ENCODE measurements around the gene GNB1.
A peak's percentile ranks its signal among the peaks of the same experiment; 100 is the strongest.

Gene GNB1

DNA sequence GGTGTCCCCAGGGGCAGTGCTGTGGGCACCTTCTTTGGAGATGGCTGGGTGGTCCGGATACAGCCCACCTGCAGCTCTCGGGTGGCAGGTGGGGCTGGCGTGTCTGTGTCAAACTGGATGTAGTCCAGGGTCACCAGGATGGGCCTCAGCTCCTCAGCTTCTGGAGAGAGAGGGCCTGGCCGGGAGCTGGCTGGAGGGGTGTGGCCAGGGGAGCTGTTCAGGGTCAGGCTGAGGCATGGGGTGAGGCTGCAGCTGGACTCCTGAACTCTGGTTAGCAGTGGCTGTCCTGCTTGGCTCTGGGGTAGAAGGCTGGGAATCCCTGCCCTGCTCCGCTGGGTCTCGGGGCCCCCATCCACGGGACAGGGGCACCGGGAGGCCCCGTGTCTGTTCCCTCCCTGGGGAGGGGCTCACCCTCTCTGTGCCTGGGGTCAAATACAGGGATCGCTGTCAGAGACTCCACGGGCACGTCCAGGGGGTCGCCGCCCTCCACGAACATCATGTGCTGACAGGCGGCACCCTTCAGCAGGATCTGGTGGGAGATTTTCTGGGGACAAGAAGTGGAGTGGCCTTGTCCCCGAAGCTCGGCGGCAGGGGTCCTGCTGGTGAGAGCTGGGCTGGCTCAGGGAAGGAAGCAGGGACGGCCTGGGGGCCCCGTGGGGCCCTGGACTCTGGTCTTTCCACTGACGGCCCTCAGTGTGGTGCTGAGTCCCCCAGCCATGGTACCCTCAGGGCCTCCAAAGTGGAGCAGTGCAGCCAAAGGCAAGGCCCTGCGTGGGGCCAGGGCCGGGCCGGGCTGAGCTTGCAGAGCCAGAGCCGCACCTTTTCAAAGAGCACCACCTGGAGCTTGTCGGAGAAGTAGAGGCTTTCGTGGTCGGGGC lies 32.3 kb upstream of the GNB1 start:
- DNase-seq (ENCODE audit: low spot score), result no peak

DNA sequence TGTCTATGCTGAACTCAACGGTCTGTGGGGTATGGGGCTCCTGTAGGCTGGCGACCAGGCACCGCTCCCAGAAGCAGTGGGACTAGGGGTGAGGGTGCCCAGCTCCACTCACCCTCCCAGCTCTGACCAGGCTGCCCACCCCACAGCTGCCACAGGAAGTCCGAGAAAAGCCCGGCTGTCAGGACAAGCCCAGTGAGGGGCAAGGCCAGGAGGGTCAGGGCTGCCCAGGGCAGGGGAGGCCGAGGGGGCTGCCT lies 31.7 kb upstream of the GNB1 start:
- no peak for DNase-seq (ENCODE audit: low spot score)

DNA sequence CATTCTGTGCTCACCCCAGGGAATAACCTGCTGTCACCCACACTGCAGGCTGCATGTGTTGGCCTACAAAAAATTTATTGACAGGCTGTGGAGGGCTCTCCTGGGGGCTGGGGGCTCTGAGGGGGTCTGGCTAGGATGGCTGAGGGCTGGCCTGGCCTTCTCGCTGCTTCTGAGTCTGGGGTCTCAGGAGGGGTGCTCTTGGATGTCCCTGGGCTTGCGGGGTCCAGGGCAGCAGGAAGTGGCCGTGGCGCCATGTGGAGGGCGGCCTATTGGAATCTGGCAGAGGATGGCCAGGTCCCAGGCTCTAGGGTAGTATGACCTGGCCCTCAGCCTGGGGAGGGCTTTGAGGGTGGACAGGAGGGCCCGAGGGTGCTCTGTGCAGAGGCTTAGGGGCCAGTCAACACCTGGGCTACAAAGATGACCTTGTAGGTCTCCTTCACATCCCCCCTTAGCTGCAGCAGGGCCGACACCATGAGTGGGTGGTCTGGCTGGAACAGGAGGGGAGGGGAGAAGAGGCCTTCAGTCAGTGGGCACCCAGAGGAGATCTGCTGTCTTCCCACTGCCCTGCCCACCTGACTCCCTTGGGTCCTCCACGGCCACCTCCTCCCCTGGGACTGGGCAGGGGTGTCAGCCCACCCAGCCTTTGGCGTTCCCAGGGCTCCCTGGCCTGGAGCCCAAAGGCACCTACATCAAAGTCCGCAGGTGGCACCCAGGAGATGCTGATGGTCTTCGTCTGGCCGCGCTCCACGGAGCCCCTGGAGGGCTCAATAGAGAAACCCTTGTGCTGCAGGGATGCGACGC lies 31.2 kb upstream of the GNB1 start:
- no peak for DNase-seq (ENCODE audit: low spot score)

DNA sequence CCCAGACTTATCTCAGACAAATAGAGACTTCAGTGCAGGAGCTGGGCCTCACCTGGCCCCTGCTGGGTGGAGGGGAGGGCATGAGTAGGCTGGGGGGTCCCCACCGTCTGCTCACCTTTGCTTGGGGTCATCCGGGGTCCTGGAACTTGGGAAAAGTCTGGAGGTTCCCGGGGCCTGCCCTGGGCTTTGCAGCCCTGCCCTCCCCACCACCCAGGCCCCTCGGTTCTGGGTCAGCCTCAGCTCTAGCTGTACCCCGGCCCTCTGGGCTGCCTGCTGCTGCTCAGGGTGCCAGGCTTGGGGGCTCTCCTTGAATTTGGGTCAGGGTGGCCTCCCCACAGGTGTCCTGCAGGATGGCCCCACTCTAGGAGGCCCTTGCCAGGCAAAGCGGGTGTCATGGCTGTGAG lies 30.6 kb upstream of the GNB1 start:
- no peak for DNase-seq (ENCODE audit: low spot score)

DNA sequence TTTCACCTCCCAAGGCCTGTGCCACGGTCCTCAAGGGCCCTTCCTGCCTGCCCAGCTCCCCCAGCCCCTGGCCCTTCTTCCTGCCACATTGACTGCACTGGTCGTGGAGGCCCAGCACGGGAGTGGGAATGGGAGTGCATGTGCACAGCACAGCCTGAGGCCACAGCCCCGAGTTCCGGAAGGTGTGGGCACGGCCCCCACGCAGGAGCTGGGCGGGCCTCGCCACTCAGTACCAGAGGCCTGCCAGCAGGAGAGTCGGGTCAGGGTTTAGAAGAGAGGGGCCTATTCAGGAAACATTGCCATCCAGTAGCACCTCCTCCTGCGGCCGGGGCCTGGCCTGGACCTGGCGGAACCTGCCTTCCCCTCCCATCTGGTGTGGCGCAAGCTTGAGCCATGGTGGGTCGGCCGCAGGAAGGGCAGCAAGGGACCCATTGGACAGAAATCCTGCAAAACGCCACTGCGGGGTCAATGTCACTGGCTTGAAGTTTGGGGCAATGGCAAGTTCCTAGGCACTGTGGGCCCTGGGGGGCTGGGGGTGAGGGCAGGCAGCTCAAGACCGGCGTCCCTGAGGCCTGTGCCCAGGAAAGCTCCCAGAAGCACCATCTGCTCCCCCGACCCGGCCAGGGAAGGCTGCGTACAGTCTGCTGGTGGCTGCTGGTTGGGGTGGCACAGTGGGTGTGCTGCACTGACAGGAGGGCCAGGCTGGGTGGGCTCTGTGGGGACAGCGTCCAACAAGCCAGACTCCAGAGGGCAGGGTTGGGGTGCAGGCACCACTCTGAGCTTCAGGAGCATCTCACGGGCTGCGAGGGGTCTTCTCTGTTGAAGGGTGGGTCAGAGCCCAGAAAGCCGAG lies 29.9 kb upstream of the GNB1 start:
- no peak for DNase-seq (ENCODE audit: low spot score)

DNA sequence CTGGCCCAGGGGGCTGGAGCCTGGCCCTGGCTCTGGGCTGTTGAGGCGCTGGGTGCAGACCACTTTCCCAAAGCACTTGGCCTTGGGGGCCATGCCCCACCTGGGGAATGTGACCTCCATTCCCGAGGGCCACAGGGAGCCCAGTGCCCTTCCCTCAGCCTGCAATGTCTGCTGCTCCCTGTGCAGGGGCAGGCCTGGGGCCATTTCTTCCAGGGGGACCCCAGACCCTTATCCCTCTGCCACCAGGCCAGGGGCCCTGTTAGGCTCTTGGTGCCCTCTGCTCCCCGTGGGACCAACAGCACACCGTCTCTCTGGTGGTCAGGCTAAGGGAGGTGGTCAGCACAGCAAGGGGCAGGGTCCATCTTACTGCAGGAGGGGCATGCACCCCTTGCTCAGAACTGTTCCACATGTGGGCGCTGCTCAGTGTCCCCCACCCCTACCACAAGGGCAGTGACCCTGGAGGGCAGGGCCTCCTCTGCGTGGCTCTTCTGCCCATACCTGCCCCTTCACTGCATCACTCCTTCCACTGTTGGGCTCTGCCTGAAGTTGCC lies 29.2 kb upstream of the GNB1 start:
- DNase-seq (ENCODE audit: low spot score), result no peak

DNA sequence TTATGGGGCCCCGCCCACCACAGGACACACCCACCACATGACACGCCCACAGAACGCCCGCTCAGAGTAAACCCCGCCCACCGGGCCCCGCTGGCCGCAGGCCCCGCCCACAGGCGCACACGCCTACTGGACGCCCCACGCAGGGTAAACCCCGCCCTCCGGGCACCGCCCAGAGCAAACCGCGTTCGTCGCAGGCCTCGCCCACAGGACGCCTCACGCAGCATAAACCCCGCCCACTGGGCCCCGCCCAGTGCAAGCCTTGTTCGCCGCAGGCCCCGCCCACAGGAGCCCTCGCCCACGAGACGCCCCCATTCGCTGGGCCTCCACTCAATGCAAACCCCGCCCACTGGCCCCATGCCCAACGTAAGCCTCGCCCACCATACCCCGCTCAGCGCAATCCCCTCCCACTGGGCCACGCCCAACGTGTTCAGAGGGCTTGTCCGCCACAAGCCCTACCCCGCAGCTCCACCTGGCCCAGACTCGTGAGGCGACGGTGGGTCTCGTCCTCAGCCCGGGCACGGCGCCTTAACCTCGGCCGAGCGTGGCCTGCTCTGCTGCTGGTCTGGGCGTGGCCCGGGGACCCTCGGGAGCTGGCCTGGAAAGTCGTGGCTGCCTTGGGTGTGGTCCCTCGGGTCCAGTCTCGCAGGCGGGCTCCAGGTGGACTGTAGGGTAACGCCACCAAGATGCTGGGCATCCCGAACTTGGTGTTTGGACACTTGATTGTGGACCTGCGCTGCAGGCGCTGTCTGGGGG lies 28.6 kb upstream of the GNB1 start:
- DNase-seq (ENCODE audit: low spot score), result peak; percentile 94

DNA sequence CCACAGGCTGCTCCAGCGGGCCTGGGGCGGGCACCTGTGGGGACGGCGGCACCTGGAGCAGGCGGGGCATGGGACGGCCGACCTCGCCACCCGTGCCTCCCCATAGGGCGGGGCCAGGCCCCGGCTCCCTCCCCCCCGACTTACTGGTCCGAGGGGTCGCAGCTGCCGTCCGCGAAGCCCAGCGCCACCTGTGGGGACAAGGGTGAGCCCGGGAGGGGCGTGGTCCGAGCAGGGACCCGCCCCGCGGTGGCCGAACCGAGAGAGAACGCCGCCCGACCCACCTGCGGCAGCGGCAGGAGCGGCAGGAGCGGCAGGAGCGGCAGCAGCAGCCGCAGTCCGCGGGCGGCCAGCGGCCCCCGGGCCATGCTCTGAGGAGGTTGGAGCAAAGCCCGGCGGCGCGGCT lies 28.0 kb upstream of the GNB1 start, which contains the start of gene TMEM52:
Gene TMEM52, minus strand, starts transcription at position 379 of the 403 bp plus-strand sequence. Its CDS starts 14 bp downstream, at position 365.
- DNase-seq (ENCODE audit: low spot score), result no peak

DNA sequence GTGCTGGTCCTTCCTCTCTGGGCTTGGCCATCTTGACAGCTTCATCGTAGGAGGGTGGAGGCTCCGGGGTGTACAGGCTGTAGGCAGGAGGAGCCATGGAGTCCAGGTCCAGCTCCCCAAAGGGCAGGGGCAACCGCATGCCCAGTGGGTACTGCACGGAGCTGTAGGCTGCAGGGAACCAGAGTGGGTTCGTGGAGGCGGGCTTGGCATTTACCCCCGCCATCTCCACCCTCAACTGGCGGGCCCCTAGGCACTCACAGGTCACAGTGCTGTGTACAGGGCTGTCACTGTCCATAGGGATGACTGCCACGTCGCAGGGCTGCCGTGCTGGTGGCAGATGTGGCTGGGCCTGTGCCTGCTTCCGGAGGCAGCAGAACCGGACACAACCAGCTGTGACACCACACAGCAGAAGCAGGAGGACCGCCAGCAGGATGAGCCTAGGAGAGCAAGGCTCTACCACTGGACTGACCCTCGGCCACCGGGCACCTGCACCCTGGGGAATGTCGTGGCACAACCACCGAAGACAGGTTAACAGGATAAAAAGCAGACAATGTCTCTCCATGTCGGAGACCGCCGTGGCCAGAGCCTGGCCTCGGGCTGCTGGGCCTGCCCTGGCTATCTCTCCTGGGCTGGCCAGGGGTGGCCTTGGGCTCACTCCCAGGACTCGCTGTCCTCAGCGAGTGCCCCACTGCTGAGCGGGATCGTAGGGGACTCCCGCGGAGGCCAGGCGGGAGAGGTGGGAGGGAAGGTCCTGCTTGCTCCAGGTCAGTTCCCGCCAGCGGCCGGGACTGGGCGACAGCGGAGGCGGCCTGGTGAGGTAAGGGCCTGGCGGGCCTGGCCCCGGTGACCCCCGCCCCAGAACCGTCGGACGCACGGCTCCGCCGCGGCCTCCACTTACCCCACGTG lies 27.4 kb upstream of the GNB1 start:
- no peak for DNase-seq (ENCODE audit: low spot score)

DNA sequence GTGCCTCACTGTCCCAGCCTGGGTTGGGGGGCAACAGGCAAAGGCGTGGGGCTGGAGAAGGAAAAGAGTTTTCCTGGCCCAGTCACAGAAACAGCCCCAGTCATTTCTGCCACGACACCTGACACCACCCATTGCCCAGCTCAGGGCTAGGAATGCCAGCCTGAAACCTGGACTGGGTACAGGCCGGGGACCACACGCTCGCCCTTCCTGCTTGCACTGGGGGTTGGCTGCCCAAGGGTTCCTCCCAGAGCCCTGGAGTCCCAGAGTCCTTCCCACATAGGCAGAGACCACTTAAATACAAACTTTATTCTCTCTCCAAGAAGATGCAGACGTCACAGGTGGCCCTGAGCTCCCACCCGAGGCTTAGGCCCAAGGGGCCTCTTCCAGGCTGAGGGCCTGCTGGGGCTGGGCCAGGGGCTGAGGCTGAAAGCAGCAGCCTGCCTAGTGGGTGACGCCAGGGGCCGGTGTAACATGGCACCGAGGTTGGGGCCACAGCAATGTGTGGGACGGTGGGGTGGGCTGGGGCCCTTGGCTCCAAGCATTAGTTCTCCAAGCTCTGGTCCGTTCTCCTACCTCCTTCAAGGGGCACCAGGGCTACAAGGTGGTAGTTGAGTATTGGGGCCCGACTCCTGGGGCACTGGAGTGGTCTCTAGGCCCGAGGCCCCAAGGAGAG lies 26.6 kb upstream of the GNB1 start:
- no peak for DNase-seq (ENCODE audit: low spot score)

DNA sequence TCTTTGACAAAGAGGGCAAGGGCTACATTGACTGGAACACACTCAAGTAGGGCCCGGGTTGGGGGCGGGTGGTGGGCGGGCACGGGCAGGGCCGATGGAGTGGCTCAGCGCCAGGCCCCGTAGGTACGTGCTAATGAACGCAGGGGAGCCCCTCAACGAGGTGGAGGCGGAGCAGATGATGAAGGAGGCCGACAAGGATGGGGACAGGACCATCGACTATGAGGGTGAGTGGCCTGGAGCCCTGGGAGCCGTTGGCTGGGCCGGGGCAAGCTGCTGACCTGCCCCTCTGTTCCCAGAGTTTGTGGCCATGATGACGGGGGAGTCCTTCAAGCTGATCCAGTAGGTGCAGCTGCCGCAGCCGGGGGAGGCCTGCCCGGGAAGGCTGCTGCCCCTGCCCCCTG lies 26.0 kb upstream of the GNB1 start:
- no peak for DNase-seq (ENCODE audit: low spot score)

DNA sequence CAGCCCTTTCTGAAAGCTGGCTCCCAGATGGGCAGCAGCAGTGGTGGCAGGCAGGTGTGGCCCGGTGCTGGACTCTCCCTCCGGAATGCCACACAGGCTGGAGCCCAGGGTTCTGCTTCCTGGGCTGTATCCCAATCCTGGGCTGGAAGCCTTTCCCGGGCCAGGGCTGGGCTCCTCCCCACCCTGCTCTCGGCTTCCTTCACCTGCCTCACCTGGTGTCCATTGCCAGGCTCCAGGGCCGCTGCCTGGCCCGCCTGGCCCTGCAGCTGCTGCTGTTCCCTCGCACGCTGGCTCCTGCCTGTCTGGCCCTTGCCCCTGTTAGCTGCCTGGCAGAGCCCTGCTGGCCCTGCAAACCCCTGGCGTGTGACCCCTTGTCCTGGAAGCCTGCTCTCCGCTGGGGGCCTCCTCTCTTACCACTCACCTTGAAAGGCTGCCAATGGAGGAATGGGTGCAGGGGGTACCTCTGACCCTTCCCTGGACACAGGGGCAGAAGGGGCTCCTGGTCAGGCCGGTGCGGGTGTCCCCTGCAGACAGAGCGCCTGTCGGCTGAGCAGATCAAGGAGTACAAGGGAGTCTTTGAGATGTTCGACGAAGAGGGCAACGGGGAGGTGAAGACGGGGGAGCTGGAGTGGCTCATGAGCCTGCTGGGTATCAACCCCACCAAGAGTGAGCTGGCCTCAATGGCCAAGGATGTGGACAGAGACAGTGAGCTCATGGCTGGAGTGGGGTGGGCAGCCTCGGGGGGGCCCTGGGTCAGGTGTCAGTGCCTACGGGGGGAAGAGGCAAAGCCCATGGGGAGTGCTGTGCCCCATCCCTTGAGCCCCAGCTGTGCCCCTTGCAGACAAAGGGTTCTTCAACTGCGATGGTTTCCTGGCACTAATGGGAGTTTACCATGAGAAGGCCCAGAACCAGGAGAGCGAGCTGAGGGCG lies 25.3 kb upstream of the GNB1 start:
- DNase-seq (ENCODE audit: low spot score), result no peak

DNA sequence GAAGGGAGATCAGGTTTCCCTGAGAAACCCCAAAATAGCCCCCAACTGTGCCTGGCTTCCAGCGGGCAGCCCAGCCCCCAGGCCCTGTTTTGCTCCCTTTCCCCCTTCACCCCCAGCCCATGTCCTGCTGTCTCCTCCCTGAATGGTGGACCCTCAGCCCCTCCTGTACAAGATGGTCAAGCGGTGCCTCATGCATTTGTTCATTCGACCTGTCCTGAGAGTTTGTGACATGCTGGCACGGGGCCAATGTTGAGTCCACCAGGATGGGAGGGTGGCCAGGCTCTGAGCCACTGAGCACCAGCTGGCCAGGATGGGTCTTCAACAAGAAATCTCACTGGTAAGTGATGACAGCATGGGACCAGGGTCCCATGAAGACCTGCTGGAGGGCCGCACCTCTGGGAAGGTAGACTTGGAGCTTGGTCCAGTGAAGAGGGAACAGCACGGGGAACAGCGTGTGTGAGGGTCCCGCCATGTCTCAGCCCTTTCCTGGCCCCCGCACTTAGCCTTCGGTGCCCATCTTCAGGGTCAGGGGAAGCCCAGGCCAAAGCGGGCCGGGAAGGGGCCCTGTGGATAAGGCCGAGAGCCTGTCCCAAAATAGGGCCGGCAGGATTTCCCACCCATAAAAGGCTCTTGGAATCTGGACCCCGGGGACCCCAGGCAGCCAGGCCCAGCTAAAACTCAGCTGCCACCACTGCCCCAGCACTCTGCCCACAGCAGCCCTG lies 24.2 kb upstream of the GNB1 start, which contains the start of gene CALML6:
Gene CALML6, plus strand, starts transcription at position 290 of the 722 bp plus-strand sequence. Its CDS starts 21 bp downstream, at position 311.
- DNase-seq (ENCODE audit: low spot score), result no peak

DNA sequence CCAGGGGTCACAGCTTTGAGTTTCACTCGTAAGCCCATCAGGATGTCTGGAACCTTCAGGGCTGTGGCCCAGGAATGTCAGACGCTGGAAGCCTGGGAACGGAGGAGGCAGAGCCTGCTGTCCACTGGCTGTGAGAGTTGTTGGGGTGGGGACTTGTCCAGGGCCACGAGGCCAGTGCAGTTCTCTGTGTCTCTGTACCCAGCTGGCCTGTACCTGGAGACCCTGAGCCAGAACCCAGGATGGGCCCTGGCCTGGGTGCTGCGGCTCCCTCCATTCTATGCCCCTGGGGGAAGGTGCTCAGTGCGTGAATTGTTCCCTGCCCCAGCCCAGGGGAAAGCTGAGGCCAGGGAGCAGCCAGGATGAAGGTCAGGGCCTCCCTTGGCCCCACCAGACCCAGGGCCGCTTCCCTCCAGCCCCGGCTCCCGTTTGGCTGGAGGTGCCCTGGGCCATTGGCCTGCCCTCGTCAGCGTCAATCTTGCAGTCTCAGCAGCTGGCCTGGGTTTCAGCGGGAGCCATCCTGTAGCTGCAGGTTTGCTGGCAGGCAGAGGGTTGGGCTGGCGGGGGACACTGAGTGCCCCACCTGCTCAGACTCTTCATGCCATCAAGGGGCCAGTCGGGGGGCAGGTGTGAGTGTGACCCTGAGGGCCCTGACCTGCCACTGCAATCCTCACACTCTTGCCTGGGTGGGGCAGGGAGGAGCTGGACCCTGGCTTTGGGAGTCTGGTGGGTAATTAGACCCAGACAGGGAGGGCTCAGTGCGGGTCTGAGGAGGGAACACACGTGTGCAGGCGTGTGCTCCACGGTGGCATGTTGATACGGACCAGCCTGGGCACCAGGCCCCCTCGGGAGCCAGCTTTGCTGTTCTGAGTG lies 23.4 kb upstream of the GNB1 start:
- DNase-seq (ENCODE audit: low spot score), result no peak

DNA sequence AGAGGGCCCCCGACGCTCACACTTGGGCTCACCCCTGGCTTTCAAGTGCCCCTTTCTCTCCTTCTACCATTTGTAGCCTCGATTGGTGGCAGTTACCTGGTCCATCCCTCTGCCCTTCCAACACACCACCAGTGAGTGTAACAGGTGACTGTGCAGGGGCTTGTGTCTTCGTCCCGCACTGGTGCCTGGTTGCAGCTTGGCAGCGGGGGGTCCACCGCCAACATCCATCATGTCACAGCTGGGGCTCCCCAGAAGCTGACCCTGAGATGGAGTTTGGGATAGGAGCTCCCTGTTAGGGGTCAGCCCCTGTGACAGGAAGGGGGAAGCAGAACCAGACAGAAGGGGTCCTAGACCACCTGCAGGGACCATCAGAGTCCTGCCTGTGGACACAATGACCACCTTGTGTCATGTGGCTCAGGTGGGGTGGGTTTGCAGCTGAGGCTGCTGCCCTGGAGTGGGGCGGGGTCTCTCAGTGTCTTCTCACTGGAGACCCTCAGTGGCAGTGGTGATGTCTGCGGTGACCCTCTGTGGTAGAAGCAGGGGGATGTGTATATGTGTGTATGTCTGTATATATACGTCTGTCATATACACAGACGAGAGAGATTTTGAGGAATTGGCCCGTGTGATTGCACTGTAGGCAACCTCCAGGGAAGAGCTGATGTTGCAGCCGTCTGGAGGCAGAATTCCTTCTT lies 20.6 kb upstream of the GNB1 start:
- no peak for DNase-seq (ENCODE audit: low spot score)

DNA sequence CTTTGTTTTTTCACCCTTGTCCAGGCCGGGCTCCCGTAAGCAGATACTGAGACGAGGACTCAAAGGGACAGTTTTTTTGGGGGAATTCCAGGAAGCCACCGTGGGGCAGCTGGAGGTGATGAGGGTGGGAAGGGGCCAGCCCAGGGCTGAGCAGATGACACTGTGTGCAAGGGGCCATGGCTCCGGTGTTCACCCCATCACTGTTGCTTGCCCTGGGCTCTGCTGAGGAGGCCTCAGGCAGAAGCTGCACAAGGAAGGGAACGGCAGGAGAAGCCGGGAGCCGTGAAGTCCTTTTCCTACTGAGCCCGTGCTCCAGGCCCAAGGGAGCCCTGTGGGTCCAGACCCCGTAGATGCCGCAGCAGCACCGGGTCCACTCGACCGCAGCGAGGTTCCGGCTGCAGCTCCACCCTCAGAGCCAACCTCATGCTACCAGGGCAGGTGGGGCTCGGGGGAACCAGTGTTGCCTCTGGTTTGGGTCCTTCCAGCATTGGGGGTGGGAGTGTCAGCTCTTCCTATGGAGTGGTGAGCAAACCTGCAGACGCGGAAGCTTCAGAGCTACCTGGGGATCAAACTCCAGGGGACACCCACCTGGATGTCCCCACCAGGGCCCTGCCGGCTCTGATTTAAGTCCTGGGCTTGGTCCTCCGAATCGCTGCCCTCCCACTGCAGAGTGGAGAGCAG lies 19.9 kb upstream of the GNB1 start:
- DNase-seq (ENCODE audit: low spot score), result no peak
